Measurements from ENCODE around the gene FPGT. TPM values are rescaled to one million over a fixed set of nuclear protein-coding genes. Genes with fewer than 3 reads are reported as not detected.

The FPGT gene
- total RNA-seq (13.8 and 17.5 TPM in 2 replicates), polyA plus RNA-seq (6.6 and 9.1 TPM in 2 replicates)

DNA sequence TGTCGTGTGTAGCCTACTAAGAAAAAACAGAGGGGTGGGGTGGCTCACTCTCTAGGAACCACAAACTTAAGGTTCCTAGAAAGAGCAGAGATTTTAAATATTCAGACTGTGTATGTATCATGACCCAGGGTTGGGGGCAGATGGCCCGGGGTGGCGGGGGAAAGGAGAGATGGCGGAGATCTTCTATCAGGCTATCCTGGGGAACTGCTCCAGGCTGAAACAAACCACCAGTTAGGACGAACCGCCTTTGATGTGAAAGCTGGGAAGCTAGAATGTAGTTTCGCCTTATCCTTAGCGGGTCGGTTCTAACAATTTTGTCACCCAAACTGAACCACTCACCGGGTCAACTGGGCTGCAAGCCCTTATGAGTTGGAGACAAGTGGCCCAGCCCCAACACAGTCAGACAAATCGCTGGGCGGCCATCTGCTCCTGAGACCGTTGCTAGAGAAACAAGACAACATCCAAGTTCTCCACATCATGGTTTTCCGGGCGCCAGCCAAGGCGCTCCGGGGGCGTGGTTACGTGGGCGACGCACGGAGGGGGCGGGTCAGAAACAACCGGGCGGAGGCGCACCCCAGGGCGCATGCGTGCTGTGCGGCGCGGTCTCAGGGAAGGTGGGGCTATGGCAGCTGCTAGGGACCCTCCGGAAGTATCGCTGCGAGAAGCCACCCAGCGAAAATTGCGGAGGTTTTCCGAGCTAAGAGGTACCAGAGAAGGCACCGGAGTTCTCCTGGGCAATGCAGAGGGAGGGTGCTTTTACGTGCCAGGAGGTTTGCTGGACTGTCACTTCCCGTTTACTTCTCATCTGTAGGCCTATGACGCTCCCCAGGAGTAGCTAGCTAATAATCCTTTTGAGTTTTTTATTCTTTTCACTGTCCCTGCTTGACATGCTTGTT lies at the start of gene FPGT, which contains the start of gene LRRIQ3:
Gene FPGT, plus strand, starts transcription at position 586 of the 896 bp plus-strand sequence. Its CDS starts 37 bp downstream, at position 623.
Gene LRRIQ3, minus strand, starts transcription at position 520 of the 896 bp plus-strand sequence. CDS start 14,492 bp downstream, outside the sequence.
- Histone ChIP-seq H3K4me3 (peak within 1 kb of the TSS; percentile 50), H3K36me3 (replicated peaks; ENCODE audit: insufficient read depth, low read depth) (no peaks in the 10 kb centered on the region), H3K4me2 (peak within 1 kb of the TSS; percentile 73), H2AFZ (peak within 1 kb of the TSS; percentile 78), H3K9me3 (ENCODE audit: low read depth) (no peaks in the 10 kb centered on the region), H3K27ac (peak within 1 kb of the TSS; percentile 64), H3K4me1 (ENCODE audit: insufficient read depth) (no peaks in the 10 kb centered on the region), H3K9me2 (replicated peaks; ENCODE audit: insufficient read depth) (no peaks in the 10 kb centered on the region), H3K27me3 (no peaks in the 10 kb centered on the region), H4K20me1 (ENCODE audit: insufficient read depth, poor library complexity, severe bottlenecking) (no peaks in the 10 kb centered on the region), H3K79me2 (peaks cover 3% of the 10 kb centered on the region)
- WGBS (ENCODE audit: low lambda C conversion rate, missing lambda C conversion rate), result 13% methylated on average over 40 of the region's 41 CpGs
- TF ChIP-seq EZH2 (IDR thresholded peaks at IDR 0.05; ENCODE audit: borderline replicate concordance) (no peak), CTCF (IDR thresholded peaks at IDR 0.05; ENCODE audit: poor library complexity) (no peak), EZH2phosphoT487 (IDR thresholded peaks at IDR 0.05; ENCODE audit: low read depth, severe bottlenecking, unreplicated experiment) (no peak)
- peak; percentile 98 for DNase-seq (ENCODE audit: low spot score)

- no peaks in the 10 kb centered on the region for H3K4me1 ChIP-seq (ENCODE audit: insufficient read depth)
- DNase-seq (ENCODE audit: low spot score), result no peak
- no peaks in the 10 kb centered on the region for H3K9me2 ChIP-seq (replicated peaks; ENCODE audit: insufficient read depth)
- no peak overlapping the region for H2AFZ ChIP-seq
- H3K36me3 ChIP-seq (replicated peaks; ENCODE audit: insufficient read depth, low read depth), result no peaks in the 10 kb centered on the region
- 86% methylated on average over 2 of the region's 2 CpGs for WGBS (ENCODE audit: low lambda C conversion rate, missing lambda C conversion rate)
- TF ChIP-seq EZH2 (IDR thresholded peaks at IDR 0.05; ENCODE audit: borderline replicate concordance) (no peak), EZH2phosphoT487 (IDR thresholded peaks at IDR 0.05; ENCODE audit: low read depth, severe bottlenecking, unreplicated experiment) (no peak), CTCF (IDR thresholded peaks at IDR 0.05; ENCODE audit: poor library complexity) (no peak)
- H3K4me3 ChIP-seq, result no peak overlapping the region
- no peak overlapping the region for H3K27ac ChIP-seq
- no peaks in the 10 kb centered on the region for H3K9me3 ChIP-seq (ENCODE audit: low read depth)
- no peaks in the 10 kb centered on the region for H3K79me2 ChIP-seq
- no peak overlapping the region for H3K4me2 ChIP-seq
- H3K27me3 ChIP-seq, result no peaks in the 10 kb centered on the region
- no peaks in the 10 kb centered on the region for H4K20me1 ChIP-seq (ENCODE audit: insufficient read depth, poor library complexity, severe bottlenecking)
These were observed 38.0 kb upstream of the FPGT start for GRCh38 chr1:74160046-74160445.

GRCh38 chr1:74161497-74161896 lies 36.5 kb upstream of the FPGT start:
- H3K9me3 ChIP-seq (ENCODE audit: low read depth), result no peaks in the 10 kb centered on the region
- no peak for TF ChIP-seq EZH2phosphoT487 (IDR thresholded peaks at IDR 0.05; ENCODE audit: low read depth, severe bottlenecking, unreplicated experiment)
- no peak for TF ChIP-seq CTCF (IDR thresholded peaks at IDR 0.05; ENCODE audit: poor library complexity)
- TF ChIP-seq EZH2 (IDR thresholded peaks at IDR 0.05; ENCODE audit: borderline replicate concordance), result no peak
- H3K9me2 ChIP-seq (replicated peaks; ENCODE audit: insufficient read depth), result no peaks in the 10 kb centered on the region
- no peak overlapping the region for H3K4me2 ChIP-seq
- H3K4me1 ChIP-seq (ENCODE audit: insufficient read depth), result no peaks in the 10 kb centered on the region
- no peak for DNase-seq (ENCODE audit: low spot score)
- H3K27me3 ChIP-seq, result no peaks in the 10 kb centered on the region
- no peaks in the 10 kb centered on the region for H4K20me1 ChIP-seq (ENCODE audit: insufficient read depth, poor library complexity, severe bottlenecking)
- H3K4me3 ChIP-seq, result no peak overlapping the region
- no peak overlapping the region for H3K27ac ChIP-seq
- no peaks in the 10 kb centered on the region for H3K79me2 ChIP-seq
- H3K36me3 ChIP-seq (replicated peaks; ENCODE audit: insufficient read depth, low read depth), result no peaks in the 10 kb centered on the region
- H2AFZ ChIP-seq, result no peak overlapping the region
